T-helper 1 cell treated with Interleukin-12 subunit alpha and Interleukin-12 subunit beta and Interleukin-4 antibody, amounts not matched to agents 30 μg/mL and 1 μg/mL, for 36 hours (primary cell): ENCODE measurements around the gene MRPL42.
A peak's percentile ranks its signal among the peaks of the same experiment; 100 is the strongest.

ENCODE experiments used
- H3K27ac Mint-ChIP-seq: one replicate; pipeline ENCODE4 v1.8.0; 2021; ENCODE audit warnings: mild to moderate bottlenecking, mixed read lengths
- H3K27me3 Mint-ChIP-seq: one replicate; pipeline ENCODE4 v1.8.0; 2021; ENCODE audit warnings: low read depth, mixed read lengths
- H3K36me3 Mint-ChIP-seq: one replicate; pipeline ENCODE4 v1.8.0; 2021; ENCODE audit warnings: low read depth, mixed read lengths
- H3K4me1 Mint-ChIP-seq: one replicate; pipeline ENCODE4 v1.8.0; 2021; ENCODE audit warnings: low read depth, mixed read lengths
- H3K4me3 Mint-ChIP-seq: one replicate; pipeline ENCODE4 v1.8.0; 2021; ENCODE audit warnings: mild to moderate bottlenecking, moderate library complexity, mixed read lengths
- H3K9me3 Mint-ChIP-seq: one replicate; pipeline ENCODE4 v1.8.0; 2021; ENCODE audit warnings: mixed read lengths

MRPL42 gene

GRCh38 chr12:93440043-93440835 lies 27.1 kb upstream of the MRPL42 start:
- no peaks in the 10 kb centered on the region for H3K27me3 Mint-ChIP-seq
- peak overlapping the region; percentile 96 for H3K4me3 Mint-ChIP-seq
- H3K9me3 Mint-ChIP-seq: no peaks in the 10 kb centered on the region
- H3K27ac Mint-ChIP-seq: peak overlapping the region; percentile 97
- H3K4me1 Mint-ChIP-seq: peaks cover 53% of the 10 kb centered on the region
- peaks cover 18% of the 10 kb centered on the region for H3K36me3 Mint-ChIP-seq

- Mint-ChIP-seq H3K9me3 (no peaks in the 10 kb centered on the region), H3K27ac (peak overlapping the region; percentile 97), H3K4me3 (peak overlapping the region; percentile 96), H3K36me3 (peaks cover 18% of the 10 kb centered on the region), H3K27me3 (no peaks in the 10 kb centered on the region), H3K4me1 (peaks cover 51% of the 10 kb centered on the region)
These were observed 26.2 kb upstream of the MRPL42 start for GRCh38 chr12:93441081-93441616.

GRCh38 chr12:93441617-93442410 lies 25.5 kb upstream of the MRPL42 start, which contains the start of gene UBE2N:
TSS of gene UBE2N (minus strand) at chr12:93441947. CDS start at chr12:93441884, 63 bp downstream.
- Mint-ChIP-seq H3K27ac (peak within 1 kb of the TSS; percentile 99), H3K4me1 (peaks cover 44% of the 10 kb centered on the region), H3K27me3 (no peaks in the 10 kb centered on the region), H3K36me3 (peaks cover 18% of the 10 kb centered on the region), H3K9me3 (no peaks in the 10 kb centered on the region), H3K4me3 (peak within 1 kb of the TSS; percentile 98)

GRCh38 chr12:93442411-93443340 lies 24.6 kb upstream of the MRPL42 start:
- H3K36me3 Mint-ChIP-seq: peaks cover 18% of the 10 kb centered on the region
- H3K4me1 Mint-ChIP-seq: peaks cover 44% of the 10 kb centered on the region
- H3K27me3 Mint-ChIP-seq: no peaks in the 10 kb centered on the region
- peak overlapping the region; percentile 99 for H3K27ac Mint-ChIP-seq
- H3K4me3 Mint-ChIP-seq: peak overlapping the region; percentile 98
- H3K9me3 Mint-ChIP-seq: no peaks in the 10 kb centered on the region

GRCh38 chr12:93443576-93443975 lies 23.7 kb upstream of the MRPL42 start:
- H3K27me3 Mint-ChIP-seq: no peaks in the 10 kb centered on the region
- H3K27ac Mint-ChIP-seq: peak overlapping the region; percentile 99
- no peak overlapping the region for H3K4me3 Mint-ChIP-seq
- no peaks in the 10 kb centered on the region for H3K9me3 Mint-ChIP-seq
- H3K36me3 Mint-ChIP-seq: peaks cover 14% of the 10 kb centered on the region
- peaks cover 39% of the 10 kb centered on the region for H3K4me1 Mint-ChIP-seq

GRCh38 chr12:93447555-93448290 lies 19.6 kb upstream of the MRPL42 start:
- H3K36me3 Mint-ChIP-seq: no peaks in the 10 kb centered on the region
- peak overlapping the region; percentile 7 for H3K4me3 Mint-ChIP-seq
- peak overlapping the region; percentile 62 for H3K27ac Mint-ChIP-seq
- H3K27me3 Mint-ChIP-seq: no peaks in the 10 kb centered on the region
- H3K4me1 Mint-ChIP-seq: peaks cover 20% of the 10 kb centered on the region
- H3K9me3 Mint-ChIP-seq: no peaks in the 10 kb centered on the region

- H3K4me1 Mint-ChIP-seq: peaks cover 18% of the 10 kb centered on the region
- H3K27me3 Mint-ChIP-seq: no peaks in the 10 kb centered on the region
- H3K27ac Mint-ChIP-seq: no peak overlapping the region
- no peak overlapping the region for H3K4me3 Mint-ChIP-seq
- H3K36me3 Mint-ChIP-seq: no peaks in the 10 kb centered on the region
- H3K9me3 Mint-ChIP-seq: no peaks in the 10 kb centered on the region
These were observed 18.5 kb upstream of the MRPL42 start for GRCh38 chr12:93448796-93449195.

- Mint-ChIP-seq H3K27ac (no peak overlapping the region), H3K4me3 (no peak overlapping the region), H3K27me3 (no peaks in the 10 kb centered on the region), H3K9me3 (no peaks in the 10 kb centered on the region), H3K36me3 (no peaks in the 10 kb centered on the region), H3K4me1 (peaks cover 18% of the 10 kb centered on the region)
These were observed 18.0 kb upstream of the MRPL42 start for GRCh38 chr12:93449277-93449676.

GRCh38 chr12:93451423-93452158 lies 15.7 kb upstream of the MRPL42 start:
- peaks cover 18% of the 10 kb centered on the region for H3K4me1 Mint-ChIP-seq
- H3K9me3 Mint-ChIP-seq: no peaks in the 10 kb centered on the region
- H3K36me3 Mint-ChIP-seq: no peaks in the 10 kb centered on the region
- no peaks in the 10 kb centered on the region for H3K27me3 Mint-ChIP-seq
- no peak overlapping the region for H3K27ac Mint-ChIP-seq
- H3K4me3 Mint-ChIP-seq: no peak overlapping the region

- Mint-ChIP-seq H3K27ac (no peak overlapping the region), H3K36me3 (no peaks in the 10 kb centered on the region), H3K4me3 (no peak overlapping the region), H3K9me3 (no peaks in the 10 kb centered on the region), H3K27me3 (no peaks in the 10 kb centered on the region), H3K4me1 (peaks cover 7% of the 10 kb centered on the region)
These were observed 13.7 kb upstream of the MRPL42 start for GRCh38 chr12:93453633-93454032.

GRCh38 chr12:93456077-93456476 lies 11.2 kb upstream of the MRPL42 start:
- Mint-ChIP-seq H3K9me3 (no peaks in the 10 kb centered on the region), H3K4me1 (peaks cover 2% of the 10 kb centered on the region), H3K4me3 (no peak overlapping the region), H3K36me3 (no peaks in the 10 kb centered on the region), H3K27me3 (no peaks in the 10 kb centered on the region), H3K27ac (no peak overlapping the region)

- no peak overlapping the region for H3K27ac Mint-ChIP-seq
These were observed 8.2 kb upstream of the MRPL42 start for GRCh38 chr12:93459097-93459496.

GRCh38 chr12:93460003-93460402 lies 7.3 kb upstream of the MRPL42 start:
- H3K9me3 Mint-ChIP-seq: no peaks in the 10 kb centered on the region
- no peaks in the 10 kb centered on the region for H3K27me3 Mint-ChIP-seq
- peaks cover 4% of the 10 kb centered on the region for H3K4me1 Mint-ChIP-seq
- no peak overlapping the region for H3K27ac Mint-ChIP-seq
- H3K4me3 Mint-ChIP-seq: no peak overlapping the region
- H3K36me3 Mint-ChIP-seq: no peaks in the 10 kb centered on the region

More at GRCh38 chr12:93459097-93459496, 8.2 kb upstream of the MRPL42 start:
- Mint-ChIP-seq H3K36me3 (no peaks in the 10 kb centered on the region), H3K4me3 (no peak overlapping the region), H3K27me3 (no peaks in the 10 kb centered on the region), H3K9me3 (no peaks in the 10 kb centered on the region), H3K4me1 (peaks cover 2% of the 10 kb centered on the region)
